PC-9 (cell line): ENCODE results near the gene SMKR1. TPM values are rescaled to one million over a fixed set of nuclear protein-coding genes. Genes with fewer than 3 reads are reported as not detected.

ENCODE experiments used
- BruUV-seq: library from RNA; stranded (reverse); fragments of 400-500 nt; replicated peaks from 2 replicates; lab custom pipeline; 2021; lab: Mats Ljungman, UMichigan
- CTCF ChIA-PET: fragments of 300-600 bp; sonication (Branson Sonifier 250); formaldehyde crosslinking; loops from one replicate; lab custom pipeline; 2022; ENCODE audit warnings: antibody characterized with exemption; lab: Charles Lee
- POLR2A ChIA-PET: fragments of 300-600 bp; sonication (Branson Sonifier 250); formaldehyde crosslinking; loops from one replicate; lab custom pipeline; 2022; ENCODE audit warnings: antibody characterized with exemption; ENCODE audit not compliant: unreplicated experiment; lab: Charles Lee
- DNase-seq, 2 experiments: peaks; one replicate each; pipeline versions ENCODE4 v3.0.0 to v3.0.0-alpha.2; 2015 to 2022; ENCODE audit warnings: mixed read lengths in 1 of 2
- H2AFZ ChIP-seq: fragments of 200-600 bp; sonication (generic); 2 replicates; pipeline ENCODE4 v1.8.1; 2017; ENCODE audit warnings: antibody characterized with exemption
- H3F3A ChIP-seq: fragments of 200-600 bp; sonication (generic); 2 replicates; pipeline ENCODE4 v1.8.1; 2017; ENCODE audit warnings: antibody characterized with exemption, mild to moderate bottlenecking, low read depth; ENCODE audit not compliant: insufficient read depth
- H3K27ac ChIP-seq: fragments of 200-600 bp; sonication (generic); 2 replicates; pipeline ENCODE4 v1.6.1; 2016; ENCODE audit warnings: mixed run types
- H3K27me3 ChIP-seq: fragments of 200-600 bp; sonication (generic); 2 replicates; pipeline ENCODE4 v1.6.1; 2016; ENCODE audit warnings: low read depth, mixed run types; ENCODE audit not compliant: insufficient read depth
- H3K36me3 ChIP-seq: fragments of 200-600 bp; sonication (generic); 2 replicates; pipeline ENCODE4 v1.6.1; 2016; ENCODE audit warnings: low read depth, mixed run types
- H3K4me1 ChIP-seq: fragments of 200-600 bp; sonication (generic); replicated peaks from 2 replicates; pipeline ENCODE4 v1.6.1; 2016; ENCODE audit warnings: mixed run types; ENCODE audit not compliant: insufficient read depth
- H3K4me2 ChIP-seq: fragments of 200-600 bp; sonication (generic); 2 replicates; pipeline ENCODE4 v1.6.1; 2017; ENCODE audit warnings: mixed run types
- H3K4me3 ChIP-seq: fragments of 200-600 bp; sonication (generic); 2 replicates; pipeline ENCODE4 v1.6.1; 2016; ENCODE audit warnings: mixed run types
- H3K79me2 ChIP-seq: fragments of 200-600 bp; sonication (generic); 2 replicates; pipeline ENCODE4 v1.6.1; 2017; ENCODE audit warnings: low read depth, mixed run types
- H3K9me2 ChIP-seq: fragments of 200-600 bp; sonication (generic); 2 replicates; pipeline ENCODE4 v1.8.1; 2017; ENCODE audit warnings: mild to moderate bottlenecking; ENCODE audit not compliant: insufficient read depth
- H3K9me3 ChIP-seq: fragments of 200-600 bp; sonication (generic); 2 replicates; pipeline ENCODE4 v1.8.1; 2016; ENCODE audit warnings: low read depth; ENCODE audit not compliant: insufficient read depth
- H4K20me1 ChIP-seq: fragments of 200-600 bp; sonication (generic); 2 replicates; pipeline ENCODE4 v1.8.1; 2017; ENCODE audit not compliant: insufficient read depth
- EZH2 ChIP-seq: fragments of 200-600 bp; sonication (generic); IDR thresholded peaks from 2 replicates; pipeline ENCODE4 v1.8.0; 2017; ENCODE audit warnings: antibody characterized with exemption, low read depth
- intact Hi-C: fragments of 100-400 bp; cut with micrococcal nuclease; formaldehyde crosslinking; loops from one replicate; pipeline ENCODE4 v1.10.0; 2022; ENCODE audit not compliant: unreplicated experiment
- total RNA-seq: library from RNA; stranded (reverse); gene quantifications from 2 replicates; pipeline ENCODE4 v1.2.3, GENCODE V29; 2021
- TF ChIP-seq, protein P1 (sequence below): fragments of 200-600 bp; sonication (generic); conservative IDR thresholded peaks from 2 replicates; pipeline ENCODE4 v1.6.1; 2017; ENCODE audit warnings: mixed run types, antibody characterized with exemption, mild to moderate bottlenecking, moderate library complexity

SMKR1 gene
- total RNA-seq, 1 experiment from 2014 or later = 8.3 TPM

DNA sequence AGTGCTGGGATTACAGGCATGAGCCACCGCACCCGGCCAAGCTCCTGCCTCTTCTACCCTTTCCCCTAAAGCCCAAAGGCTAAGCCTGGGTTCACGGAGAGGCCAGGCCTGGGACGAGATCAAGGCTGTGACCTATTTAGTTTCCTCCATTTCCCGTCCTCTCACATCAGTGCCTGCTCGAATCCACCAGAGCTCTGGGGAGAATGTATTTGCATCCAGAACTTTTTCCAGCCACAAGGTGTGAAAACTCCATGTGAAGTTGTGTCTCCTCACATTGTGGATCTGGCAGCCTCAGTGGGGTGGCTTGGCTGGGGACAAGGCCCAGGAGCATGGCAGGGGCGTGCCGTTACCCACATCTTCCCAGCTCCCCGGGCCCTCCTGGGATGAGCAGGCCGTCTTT, 38.0 kb downstream of the SMKR1 start:
- Histone ChIP-seq H3K4me1 (no peaks in the 10 kb centered on the region), H4K20me1 (no peaks in the 10 kb centered on the region), H3F3A (no peaks in the 10 kb centered on the region), H3K4me3 (no peak overlapping the region), H2AFZ (no peak overlapping the region), H3K27ac (no peak overlapping the region), H3K79me2 (no peaks in the 10 kb centered on the region), H3K27me3 (no peaks in the 10 kb centered on the region), H3K9me2 (no peaks in the 10 kb centered on the region), H3K9me3 (no peaks in the 10 kb centered on the region), H3K4me2 (no peak overlapping the region), H3K36me3 (no peaks in the 10 kb centered on the region)
- intact Hi-C loops = no loop called here
- POLR2A ChIA-PET = no interaction called here
- BruUV-seq = no TSS peak
- no peak for DNase-seq
- CTCF ChIA-PET = interaction anchor here (0.7 kb wide), 1 partner anchor 244 kb away, joined by 5 read pairs; no protein-coding TSS in a partner anchor
- no peak for TF ChIP-seq EZH2
- TF ChIP-seq, protein P1, sequence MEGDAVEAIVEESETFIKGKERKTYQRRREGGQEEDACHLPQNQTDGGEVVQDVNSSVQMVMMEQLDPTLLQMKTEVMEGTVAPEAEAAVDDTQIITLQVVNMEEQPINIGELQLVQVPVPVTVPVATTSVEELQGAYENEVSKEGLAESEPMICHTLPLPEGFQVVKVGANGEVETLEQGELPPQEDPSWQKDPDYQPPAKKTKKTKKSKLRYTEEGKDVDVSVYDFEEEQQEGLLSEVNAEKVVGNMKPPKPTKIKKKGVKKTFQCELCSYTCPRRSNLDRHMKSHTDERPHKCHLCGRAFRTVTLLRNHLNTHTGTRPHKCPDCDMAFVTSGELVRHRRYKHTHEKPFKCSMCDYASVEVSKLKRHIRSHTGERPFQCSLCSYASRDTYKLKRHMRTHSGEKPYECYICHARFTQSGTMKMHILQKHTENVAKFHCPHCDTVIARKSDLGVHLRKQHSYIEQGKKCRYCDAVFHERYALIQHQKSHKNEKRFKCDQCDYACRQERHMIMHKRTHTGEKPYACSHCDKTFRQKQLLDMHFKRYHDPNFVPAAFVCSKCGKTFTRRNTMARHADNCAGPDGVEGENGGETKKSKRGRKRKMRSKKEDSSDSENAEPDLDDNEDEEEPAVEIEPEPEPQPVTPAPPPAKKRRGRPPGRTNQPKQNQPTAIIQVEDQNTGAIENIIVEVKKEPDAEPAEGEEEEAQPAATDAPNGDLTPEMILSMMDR = no peak

DNA sequence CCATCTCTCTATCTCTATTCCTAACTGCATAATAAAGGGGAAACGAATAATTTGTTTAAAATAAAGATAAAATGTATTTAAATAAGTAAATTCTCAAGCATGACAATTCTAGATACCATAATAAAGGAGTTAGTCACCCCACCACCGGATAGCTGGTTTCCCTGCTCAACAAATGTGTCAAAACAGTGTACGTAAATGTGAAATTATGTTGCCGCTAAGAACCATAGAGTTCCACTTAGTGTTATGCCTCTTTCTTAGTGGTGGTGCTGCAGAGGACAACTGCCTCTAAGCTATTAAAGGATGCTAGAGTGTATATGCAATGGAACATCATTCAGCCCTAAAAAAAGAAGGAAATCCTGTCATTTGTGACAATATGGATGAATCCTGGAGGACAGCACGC, 42.4 kb downstream of the SMKR1 start:
- no peaks in the 10 kb centered on the region for H3K9me2 ChIP-seq
- no peaks in the 10 kb centered on the region for H3K36me3 ChIP-seq
- intact Hi-C loops = no loop called here
- BruUV-seq = no TSS peak
- no peak overlapping the region for H3K4me3 ChIP-seq
- ChIA-PET CTCF (no interaction called here), POLR2A (interaction anchor here (0.6 kb wide), 1 partner anchor 15 kb away, joined by 6 read pairs; no protein-coding TSS in a partner anchor)
- no peak overlapping the region for H3K27ac ChIP-seq
- no peaks in the 10 kb centered on the region for H4K20me1 ChIP-seq
- no peak overlapping the region for H2AFZ ChIP-seq
- no peaks in the 10 kb centered on the region for H3F3A ChIP-seq
- TF ChIP-seq, protein P1 = no peak
- H3K4me1 ChIP-seq = no peaks in the 10 kb centered on the region
- no peak overlapping the region for H3K4me2 ChIP-seq
- no peak for DNase-seq
- no peaks in the 10 kb centered on the region for H3K9me3 ChIP-seq
- no peaks in the 10 kb centered on the region for H3K79me2 ChIP-seq
- no peaks in the 10 kb centered on the region for H3K27me3 ChIP-seq

DNA sequence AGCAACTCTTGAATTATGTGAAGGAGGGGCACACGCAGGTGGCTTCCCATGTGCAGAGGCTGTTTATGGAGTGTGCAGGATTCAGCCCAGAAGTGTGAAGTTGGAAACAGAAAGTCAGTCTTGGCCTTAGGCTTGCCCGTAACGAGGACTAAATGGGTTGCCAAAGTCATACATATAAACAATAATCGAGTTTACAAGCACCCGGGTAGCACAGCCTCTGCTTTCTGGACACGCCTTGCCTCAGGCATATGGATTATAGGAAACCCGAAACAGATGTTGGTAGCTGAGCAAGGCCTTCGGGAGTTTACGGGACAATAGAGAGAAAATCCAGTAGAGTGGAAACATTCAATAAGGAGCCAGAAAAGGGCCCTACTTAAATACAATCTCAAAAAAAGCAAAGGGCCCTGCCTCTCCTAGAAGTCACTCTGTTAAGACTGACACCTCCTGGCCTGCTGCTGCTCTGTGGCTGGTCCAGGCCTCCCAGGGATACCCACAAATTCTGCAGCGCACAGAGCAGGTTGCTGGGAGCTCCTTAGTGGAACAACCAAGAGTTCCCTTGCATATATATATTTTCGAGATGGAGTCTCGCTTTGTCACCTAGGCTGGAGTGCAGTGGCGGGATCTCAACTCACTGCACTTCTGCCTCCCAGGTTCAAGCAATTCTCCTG, 48.5 kb downstream of the SMKR1 start:
- Histone ChIP-seq H3K36me3 (no peaks in the 10 kb centered on the region), H3K79me2 (no peaks in the 10 kb centered on the region), H3F3A (no peaks in the 10 kb centered on the region), H3K4me3 (no peak overlapping the region), H3K4me1 (no peaks in the 10 kb centered on the region), H3K4me2 (no peak overlapping the region), H3K27ac (no peak overlapping the region), H3K9me2 (no peaks in the 10 kb centered on the region), H2AFZ (no peak overlapping the region), H3K27me3 (no peaks in the 10 kb centered on the region), H4K20me1 (no peaks in the 10 kb centered on the region), H3K9me3 (no peaks in the 10 kb centered on the region)
- intact Hi-C loops = no loop called here
- TF ChIP-seq, protein P1 = no peak
- TF ChIP-seq EZH2 = no peak
- ChIA-PET CTCF (no interaction called here), POLR2A (no interaction called here)
- no peak for DNase-seq
- no TSS peak for BruUV-seq
